ES-I3 (cell line): Measurements from ENCODE around the gene PCBD2.

Source experiments
- H3K36me3 ChIP-seq: 2 replicates; pipeline ENCODE4 v1.6.1; 2013; ENCODE audit warnings: mild to moderate bottlenecking, low read length, control low read depth, moderate library complexity; ENCODE audit not compliant: insufficient read depth
- H3K4me1 ChIP-seq: 2 replicates; pipeline ENCODE4 v1.6.1; 2013; ENCODE audit warnings: mild to moderate bottlenecking, control low read depth, low read length; ENCODE audit not compliant: insufficient read depth
- H3K9ac ChIP-seq: 2 replicates; pipeline ENCODE4 v1.6.1; 2013; ENCODE audit warnings: low read depth, mild to moderate bottlenecking, low read length, moderate library complexity
- H3K9me3 ChIP-seq: 2 replicates; pipeline ENCODE4 v1.6.1; 2013; ENCODE audit warnings: mild to moderate bottlenecking, low read length, moderate library complexity; ENCODE audit not compliant: control insufficient read depth, insufficient read depth

The PCBD2 gene

DNA sequence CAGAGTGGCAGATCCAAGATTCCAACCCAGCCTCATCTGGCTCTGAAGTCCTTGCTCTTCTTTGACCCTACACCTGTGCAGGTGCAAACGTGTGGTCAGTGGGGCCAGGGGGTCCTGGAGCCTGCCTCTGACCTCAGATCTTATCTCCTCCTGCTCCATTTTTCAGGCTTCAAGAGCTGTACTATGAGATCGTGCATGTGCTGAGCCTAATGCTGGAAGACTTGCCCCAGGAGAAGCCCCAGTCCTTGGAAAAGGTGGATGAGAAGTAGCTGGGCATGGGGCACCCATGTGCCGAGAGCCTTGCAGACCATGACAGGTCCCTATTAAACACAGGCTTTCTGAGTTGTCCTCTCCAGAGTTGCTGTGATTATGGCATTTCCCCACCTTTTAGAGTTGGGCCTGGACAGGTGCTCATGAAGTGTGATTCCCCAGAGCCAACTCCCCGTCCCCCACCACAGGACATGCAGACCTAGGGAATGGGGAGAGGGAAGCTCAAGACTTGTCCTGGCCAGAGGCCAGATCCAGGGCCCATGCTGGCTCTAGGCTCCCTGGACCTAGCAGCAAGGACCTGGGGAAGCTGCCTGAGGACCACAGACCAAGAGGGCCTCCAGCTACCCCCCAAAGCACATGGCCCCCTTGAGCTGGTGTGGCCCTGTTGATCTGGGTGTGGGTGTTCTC, 106.6 kb downstream of the PCBD2 start:
- no peak overlapping the region for H3K9ac ChIP-seq
- no peaks in the 10 kb centered on the region for H3K4me1 ChIP-seq
- no peaks in the 10 kb centered on the region for H3K9me3 ChIP-seq
- H3K36me3 ChIP-seq, result no peaks in the 10 kb centered on the region

DNA sequence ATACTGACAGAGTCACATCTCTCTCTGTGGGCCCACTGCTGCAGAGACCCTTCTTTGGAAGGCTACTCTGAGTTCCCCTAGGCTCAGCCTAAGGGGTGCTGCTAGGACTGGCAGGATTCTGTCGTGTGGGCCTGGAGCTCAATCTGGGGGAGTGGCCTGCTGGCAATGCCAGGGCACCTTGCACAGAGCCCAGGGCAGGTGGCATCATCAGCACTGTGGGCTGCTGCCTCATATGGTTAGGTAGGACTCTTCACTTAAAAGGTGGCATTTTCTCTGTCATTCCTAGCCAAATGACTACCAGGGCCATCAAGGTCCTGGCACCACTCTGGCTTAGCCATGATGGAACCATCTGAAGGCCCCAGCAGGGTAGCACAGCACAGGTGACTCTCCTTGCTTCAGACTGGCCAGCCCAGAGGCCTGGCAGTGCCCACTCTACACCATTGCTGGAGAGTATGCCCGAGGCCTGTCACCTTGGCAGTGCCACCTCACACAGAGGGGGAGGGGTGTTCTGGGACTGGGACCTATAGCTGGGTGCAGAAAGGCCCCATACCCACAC, 107.2 kb downstream of the PCBD2 start:
- Histone ChIP-seq H3K4me1 (no peaks in the 10 kb centered on the region), H3K36me3 (no peaks in the 10 kb centered on the region), H3K9ac (no peak overlapping the region), H3K9me3 (no peaks in the 10 kb centered on the region)
